HG03558 (cell line): ENCODE results near the gene SCCPDH.

ENCODE experiments used
- ATAC-seq: cut with Tn5 transposase; IDR thresholded peaks from one replicate; pipeline ENCODE4 v1.9.1; 2021; ENCODE audit warnings: moderate number of reproducible peaks; ENCODE audit not compliant: unreplicated experiment; ENCODE audit errors: extremely low read depth

SCCPDH gene

GRCh38 chr1:246782120-246782900 lies 58.1 kb downstream of the SCCPDH start:
- ATAC-seq: peak; percentile 81

GRCh38 chr1:246784621-246785493 lies 60.6 kb downstream of the SCCPDH start:
- ATAC-seq: no peak

GRCh38 chr1:246785494-246786111 lies 61.4 kb downstream of the SCCPDH start:
- no peak for ATAC-seq

- ATAC-seq: no peak
Measured at GRCh38 chr1:246786606-246787238, 62.5 kb downstream of the SCCPDH start.

- ATAC-seq: no peak
Measured at GRCh38 chr1:246787781-246788513, 63.7 kb downstream of the SCCPDH start.

GRCh38 chr1:246788895-246789338 lies 64.7 kb downstream of the SCCPDH start:
- ATAC-seq: no peak

- ATAC-seq: no peak
Measured at GRCh38 chr1:246789454-246790339, 65.5 kb downstream of the SCCPDH start.

- ATAC-seq: no peak
Measured at GRCh38 chr1:246790364-246790763, 66.2 kb downstream of the SCCPDH start.

GRCh38 chr1:246790833-246791232 lies 66.6 kb downstream of the SCCPDH start:
- ATAC-seq: no peak

- ATAC-seq: no peak
Measured at GRCh38 chr1:246791303-246791918, 67.2 kb downstream of the SCCPDH start.

- ATAC-seq: no peak
Measured at GRCh38 chr1:246792603-246793002, 68.4 kb downstream of the SCCPDH start.

- ATAC-seq: no peak
Measured at GRCh38 chr1:246793356-246793896, 69.2 kb downstream of the SCCPDH start.

GRCh38 chr1:246794048-246794827 lies 70.0 kb downstream of the SCCPDH start:
- no peak for ATAC-seq

- ATAC-seq: no peak
Measured at GRCh38 chr1:246794828-246795671, 70.8 kb downstream of the SCCPDH start.

- ATAC-seq: no peak
Measured at GRCh38 chr1:246795906-246796694, 71.9 kb downstream of the SCCPDH start.

GRCh38 chr1:246797157-246797556 lies 72.9 kb downstream of the SCCPDH start:
- ATAC-seq: no peak
